ENCODE measurements around the gene PTBP2. TPM values are rescaled to one million over a fixed set of nuclear protein-coding genes. Genes with fewer than 3 reads are reported as not detected.

PTBP2 gene
- total RNA-seq, 1 experiment from 2014 or later: 13.2 TPM

GRCh38 chr1:96764469-96764868 lies 42.9 kb downstream of the PTBP2 start (continued):
- TF ChIP-seq CTCF (IDR thresholded peaks at IDR 0.05 in 2 of 3, conservative IDR thresholded peaks at IDR 0.05 in 1 of 3; ENCODE audit: borderline replicate concordance in 1 of 3, insufficient read depth in 1 of 3, low read depth in 2 of 3, low read length in 2 of 3) (no peak), SIN3A (IDR thresholded peaks at IDR 0.05; ENCODE audit: low read depth) (no peak), EZH2phosphoT487 (IDR thresholded peaks at IDR 0.05; ENCODE audit: borderline replicate concordance) (no peak)

GRCh38 chr1:96771847-96772246 lies 50.3 kb downstream of the PTBP2 start:
- H3K9me3 ChIP-seq (ENCODE audit: control insufficient read depth in 1 of 2, insufficient read depth in 1 of 2, low read depth in 1 of 2, low read length in 2 of 2): no peaks in the 10 kb centered on the region
- ChIA-PET CTCF (no interaction called here), RAD21 (ENCODE audit: low non-redundant PET in 1 of 2, low total read pairs in 2 of 2, uncharacterized antibody in 2 of 2, unreplicated experiment in 2 of 2) (no interaction called here), POLR2A (no interaction called here)
- 0 out of 2 replicates have a peak, but pooled peaks cover 6% of the 10 kb centered on the region for H4K20me1 ChIP-seq (ENCODE audit: insufficient read depth)
- no peak overlapping the region for H3K4me2 ChIP-seq (ENCODE audit: low read length)
- DNase-seq (ENCODE audit: low read depth, low spot score) (no peak), ATAC-seq (no peak)
- H3K79me2 ChIP-seq (ENCODE audit: insufficient read depth, low read length): peaks cover 59% of the 10 kb centered on the region
- H3K36me3 ChIP-seq (ENCODE audit: control insufficient read depth in 1 of 2, insufficient read depth in 2 of 2, low read length in 2 of 2): peaks cover 0 to 10% of the 10 kb centered on the region in 2 experiments; a peak in 2 of 4 replicates
- no peak overlapping the region for H3K9ac ChIP-seq (ENCODE audit: low read length)
- no peaks in the 10 kb centered on the region for H3K9me2 ChIP-seq (ENCODE audit: insufficient read depth)
- H3K4me3 ChIP-seq (replicated peaks in 1 of 2; ENCODE audit: low read depth in 1 of 2, low read length in 2 of 2): no peak overlapping the region
- no peak overlapping the region for H2AFZ ChIP-seq (ENCODE audit: low read depth, low read length, poor library complexity, severe bottlenecking)
- no peak for TF ChIP-seq ZBTB33 (IDR thresholded peaks at IDR 0.05; ENCODE audit: extremely low read depth, insufficient replicate concordance, low read length)
- no peak for TF ChIP-seq SRF (IDR thresholded peaks at IDR 0.05; ENCODE audit: low read depth)
- no peak for TF ChIP-seq JUND (IDR thresholded peaks at IDR 0.05)
- TF ChIP-seq CTCF (IDR thresholded peaks at IDR 0.05 in 2 of 3, conservative IDR thresholded peaks at IDR 0.05 in 1 of 3; ENCODE audit: borderline replicate concordance in 1 of 3, insufficient read depth in 1 of 3, low read depth in 2 of 3, low read length in 2 of 3): no peak
- no peak for TF ChIP-seq CBX3 (IDR thresholded peaks at IDR 0.05; ENCODE audit: low read depth)
- TF ChIP-seq YY1 (IDR thresholded peaks at IDR 0.05; ENCODE audit: extremely low read depth, insufficient replicate concordance, low read depth, low read length): no peak
- TF ChIP-seq EZH2 (IDR thresholded peaks at IDR 0.05): no peak
- no peak for TF ChIP-seq ATF3 (IDR thresholded peaks at IDR 0.05)
- TF ChIP-seq EGR1 (IDR thresholded peaks at IDR 0.05; ENCODE audit: low read depth): no peak
- TF ChIP-seq SP1 (IDR thresholded peaks at IDR 0.05; ENCODE audit: low read depth): no peak
- no peak for TF ChIP-seq EZH2phosphoT487 (IDR thresholded peaks at IDR 0.05; ENCODE audit: borderline replicate concordance)
- no peak for TF ChIP-seq ZNF274 (IDR thresholded peaks at IDR 0.05; ENCODE audit: low read depth, low read length)
- no peak for TF ChIP-seq RAD21 (IDR thresholded peaks at IDR 0.05; ENCODE audit: low read depth)
- no peak for TF ChIP-seq ELF1 (IDR thresholded peaks at IDR 0.05; ENCODE audit: borderline replicate concordance, low read depth)
- no peak for TF ChIP-seq POLR2A (IDR thresholded peaks at IDR 0.05; ENCODE audit: borderline replicate concordance, extremely low read depth, insufficient read depth, insufficient read length)
- no peak for TF ChIP-seq SIN3A (IDR thresholded peaks at IDR 0.05; ENCODE audit: low read depth)
- intact Hi-C loops (cut with micrococcal nuclease): no loop called here
- no TSS peak for BruUV-seq (replicated peaks)
- no peak overlapping the region for H3K27ac ChIP-seq (ENCODE audit: low read depth, low read length)
- H3K27me3 ChIP-seq (ENCODE audit: insufficient read depth, low read length): no peaks in the 10 kb centered on the region
- H3K4me1 ChIP-seq (ENCODE audit: control insufficient read depth in 1 of 2, insufficient read depth in 2 of 2, low read length in 2 of 2): no peaks in the 10 kb centered on the region

Data from HCT116 (cell line).